GM12873 (cell line): ENCODE measurements around the gene CENPT.

Source experiments
- CTCF ChIP-seq: IDR thresholded peaks from 2 replicates; pipeline ENCODE4 v1.5.1; 2012; ENCODE audit warnings: low read depth, mild to moderate bottlenecking, moderate library complexity, low read length, control low read depth; ENCODE audit not compliant: insufficient read depth; ENCODE audit errors: missing control alignments

The CENPT gene

DNA sequence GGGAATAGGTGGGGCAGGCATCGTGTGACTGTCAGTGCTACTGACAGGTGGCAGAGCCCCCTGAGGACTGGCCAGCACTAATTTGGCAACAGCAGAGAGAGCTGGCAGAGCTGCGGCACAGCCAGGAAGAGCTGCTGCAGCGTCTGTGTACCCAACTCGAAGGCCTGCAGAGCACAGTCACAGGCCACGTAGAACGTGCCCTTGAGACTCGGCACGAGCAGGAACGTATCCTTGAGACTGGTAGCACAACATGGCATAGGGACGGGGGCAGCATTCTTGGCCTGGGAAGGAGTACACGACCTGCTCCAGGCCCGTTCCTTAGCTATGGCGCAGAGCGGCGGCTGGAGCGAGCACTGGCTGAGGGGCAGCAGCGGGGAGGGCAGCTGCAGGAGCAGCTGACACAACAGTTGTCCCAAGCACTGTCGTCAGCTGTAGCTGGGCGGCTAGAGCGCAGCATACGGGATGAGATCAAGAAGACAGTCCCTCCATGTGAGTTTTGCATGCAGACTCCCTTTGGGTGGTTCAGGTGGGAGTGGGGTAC lies 34.2 kb upstream of the CENPT start:
- no peak for TF ChIP-seq CTCF

DNA sequence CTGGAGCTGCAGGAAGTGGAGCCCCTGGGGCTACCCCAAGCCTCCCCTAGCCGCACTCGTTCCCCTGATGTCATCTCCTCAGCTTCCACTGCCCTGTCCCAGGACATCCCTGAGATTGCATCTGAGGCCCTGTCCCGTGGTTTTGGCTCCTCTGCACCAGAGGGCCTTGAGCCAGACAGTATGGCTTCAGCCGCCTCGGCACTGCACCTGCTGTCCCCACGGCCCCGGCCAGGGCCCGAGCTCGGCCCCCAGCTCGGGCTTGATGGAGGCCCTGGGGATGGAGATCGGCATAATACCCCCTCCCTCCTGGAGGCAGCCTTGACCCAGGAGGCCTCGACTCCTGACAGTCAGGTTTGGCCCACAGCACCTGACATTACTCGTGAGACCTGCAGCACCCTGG lies 33.1 kb upstream of the CENPT start:
- TF ChIP-seq CTCF = no peak

DNA sequence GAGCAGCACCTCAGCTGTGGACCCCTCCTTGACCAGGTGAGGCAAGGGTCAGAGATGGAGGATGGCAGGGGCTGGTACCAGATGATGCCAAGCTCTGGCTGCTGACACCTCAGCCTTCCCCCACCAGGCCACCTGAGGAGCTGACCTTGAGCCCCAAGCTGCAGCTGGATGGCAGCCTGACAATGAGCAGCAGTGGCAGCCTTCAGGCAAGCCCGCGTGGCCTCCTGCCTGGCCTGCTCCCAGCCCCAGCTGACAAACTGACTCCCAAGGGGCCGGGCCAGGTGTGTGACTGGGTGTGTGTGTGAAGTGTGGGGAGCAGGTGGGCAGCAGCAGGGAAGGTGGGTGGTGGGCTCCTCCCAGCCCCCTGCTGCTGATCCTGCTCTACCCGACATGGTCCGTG lies 32.4 kb upstream of the CENPT start:
- no peak for TF ChIP-seq CTCF

DNA sequence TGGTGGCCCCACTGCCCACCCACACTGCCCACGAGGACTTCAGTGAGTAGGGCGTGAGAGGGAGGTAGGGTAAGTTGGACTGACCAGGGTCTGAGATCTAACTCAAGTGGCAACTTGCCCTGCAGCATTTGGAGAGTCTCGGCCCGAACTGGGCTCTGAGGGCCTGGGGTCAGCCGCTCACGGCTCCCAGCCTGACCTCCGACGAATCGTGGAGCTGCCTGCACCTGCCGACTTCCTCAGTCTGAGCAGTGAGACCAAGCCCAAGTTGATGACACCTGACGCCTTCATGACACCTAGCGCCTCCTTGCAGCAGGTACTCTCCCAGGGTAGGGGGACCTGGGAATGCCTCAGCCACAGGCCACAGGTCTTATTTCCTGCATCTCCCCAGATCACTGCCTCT lies 32.0 kb upstream of the CENPT start:
- TF ChIP-seq CTCF = no peak

DNA sequence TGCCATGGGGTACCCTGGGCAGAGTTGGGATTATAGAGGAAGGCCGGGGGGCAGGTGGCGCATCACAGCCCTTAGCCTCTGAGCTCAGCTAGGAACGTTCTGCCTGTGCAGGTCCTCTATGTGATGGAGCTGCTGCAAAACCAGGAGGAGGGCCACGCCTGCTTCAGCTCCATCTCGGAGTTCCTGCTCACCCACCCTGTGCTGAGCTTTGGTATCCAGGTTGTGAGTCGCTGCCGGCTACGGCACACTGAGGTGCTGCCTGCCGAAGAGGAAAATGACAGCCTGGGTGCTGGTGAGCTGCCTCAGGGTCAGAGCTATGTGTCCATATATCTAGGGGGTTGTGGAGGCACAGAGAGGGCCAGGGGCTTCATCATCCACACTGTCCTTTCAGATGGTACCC lies 31.4 kb upstream of the CENPT start:
- TF ChIP-seq CTCF = no peak

GRCh38 chr16:67878232-67878631 lies 30.7 kb upstream of the CENPT start:
- no peak for TF ChIP-seq CTCF

- no peak for TF ChIP-seq CTCF
Measured at GRCh38 chr16:67877064-67877463, 29.6 kb upstream of the CENPT start.
